Stimulated activated effector memory CD8-positive, alpha-beta T cell treated with anti-CD3 and anti-CD28 coated beads, Interleukin-12 subunit alpha, Interleukin-12 subunit beta, amount 100 ng/mL, for 72 hours (primary cell): ENCODE results near the gene VSIG2.

Experiments
- ATAC-seq: fragments of 150-1000 bp; cut with Tn5 transposase; 2 replicates; pipeline ENCODE4 v1.10.0; 2021
- DNase-seq, 2 donors: peaks; one replicate each; pipeline ENCODE4 v3.0.0; 2021 to 2022; ENCODE audit warnings: low spot score in 2 of 2
- H3K27ac Mint-ChIP-seq: one replicate; pipeline ENCODE4 v1.8.0; 2022; ENCODE audit warnings: mild to moderate bottlenecking, mixed read lengths
- H3K36me3 Mint-ChIP-seq: one replicate; pipeline ENCODE4 v1.8.0; 2022; ENCODE audit warnings: mild to moderate bottlenecking, mixed read lengths
- H3K4me1 Mint-ChIP-seq: one replicate; pipeline ENCODE4 v1.8.0; 2022; ENCODE audit warnings: mixed read lengths
- H3K4me3 Mint-ChIP-seq: one replicate; pipeline ENCODE4 v1.8.0; 2022; ENCODE audit warnings: mild to moderate bottlenecking, mixed read lengths
- H3K9me3 Mint-ChIP-seq: one replicate; pipeline ENCODE4 v1.8.0; 2022; ENCODE audit warnings: mixed read lengths

VSIG2 gene

GRCh38 chr11:124746621-124747243 is 5.3 kb downstream of the VSIG2 start:
- Mint-ChIP-seq H3K4me1 (peaks cover 13% of the 10 kb centered on the region), H3K9me3 (no peaks in the 10 kb centered on the region), H3K4me3 (peak overlapping the region; percentile 89), H3K36me3 (no peaks in the 10 kb centered on the region), H3K27ac (peak overlapping the region; percentile 91)
- DNase-seq (peak; percentile 57 to 87), ATAC-seq (peak; percentile 92)

DNA sequence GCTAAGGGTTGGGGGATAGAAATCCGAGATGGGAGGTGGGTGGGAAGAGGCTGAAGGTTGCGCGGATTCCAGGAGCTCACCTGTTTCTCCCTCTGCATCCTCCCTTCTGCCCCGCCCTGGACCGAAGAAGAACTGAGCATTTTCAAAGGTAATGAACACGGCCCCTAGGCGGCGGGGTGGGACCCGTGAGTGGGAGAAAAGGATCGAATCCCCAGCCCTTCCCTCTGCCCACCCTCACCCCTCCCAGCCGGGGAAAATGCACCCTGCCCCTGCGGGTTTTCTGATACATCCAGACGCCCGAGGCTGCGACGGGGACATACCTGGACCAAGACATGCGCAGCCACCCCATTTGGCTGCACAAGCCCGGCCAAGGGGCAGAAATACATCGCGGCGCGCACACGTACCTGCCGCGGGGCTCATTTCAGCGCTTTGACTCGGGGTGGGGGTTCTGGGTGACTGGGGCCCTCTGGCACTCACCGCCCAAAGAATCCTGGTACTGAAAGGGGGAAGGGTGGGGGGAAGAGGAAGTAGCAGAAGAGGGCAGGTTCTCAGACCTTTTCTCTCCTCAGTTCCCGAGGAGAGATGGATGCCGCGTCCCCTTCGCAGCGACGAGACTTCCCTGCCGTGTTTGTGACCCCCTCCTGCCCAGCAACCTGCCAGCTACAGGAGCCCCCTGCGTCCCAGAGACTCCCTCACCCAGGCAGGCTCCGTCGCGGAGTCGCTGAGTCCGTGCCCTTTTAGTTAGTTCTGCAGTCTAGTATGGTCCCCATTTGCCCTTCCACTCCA is 6.0 kb downstream of the VSIG2 start:
- H3K27ac Mint-ChIP-seq, result peak overlapping the region; percentile 91
- ATAC-seq (peak; percentile 7), DNase-seq (no peak)
- H3K4me3 Mint-ChIP-seq, result peak overlapping the region; percentile 89
- peaks cover 20% of the 10 kb centered on the region for H3K4me1 Mint-ChIP-seq
- no peaks in the 10 kb centered on the region for H3K9me3 Mint-ChIP-seq
- H3K36me3 Mint-ChIP-seq, result no peaks in the 10 kb centered on the region

GRCh38 chr11:124745270-124745834 is 6.7 kb downstream of the VSIG2 start:
- H3K9me3 Mint-ChIP-seq, result no peaks in the 10 kb centered on the region
- H3K36me3 Mint-ChIP-seq, result no peaks in the 10 kb centered on the region
- no peak overlapping the region for H3K27ac Mint-ChIP-seq
- DNase-seq, result no peak
- peaks cover 27% of the 10 kb centered on the region for H3K4me1 Mint-ChIP-seq
- peak overlapping the region; percentile 89 for H3K4me3 Mint-ChIP-seq
- no peak for ATAC-seq

- no peak overlapping the region for H3K4me3 Mint-ChIP-seq
- H3K4me1 Mint-ChIP-seq, result peaks cover 32% of the 10 kb centered on the region
- no peak overlapping the region for H3K27ac Mint-ChIP-seq
- H3K36me3 Mint-ChIP-seq, result peaks cover 4% of the 10 kb centered on the region
- H3K9me3 Mint-ChIP-seq, result no peaks in the 10 kb centered on the region
- no peak for DNase-seq
- ATAC-seq, result no peak
These were observed 9.0 kb downstream of the VSIG2 start for GRCh38 chr11:124743050-124743449.

DNA sequence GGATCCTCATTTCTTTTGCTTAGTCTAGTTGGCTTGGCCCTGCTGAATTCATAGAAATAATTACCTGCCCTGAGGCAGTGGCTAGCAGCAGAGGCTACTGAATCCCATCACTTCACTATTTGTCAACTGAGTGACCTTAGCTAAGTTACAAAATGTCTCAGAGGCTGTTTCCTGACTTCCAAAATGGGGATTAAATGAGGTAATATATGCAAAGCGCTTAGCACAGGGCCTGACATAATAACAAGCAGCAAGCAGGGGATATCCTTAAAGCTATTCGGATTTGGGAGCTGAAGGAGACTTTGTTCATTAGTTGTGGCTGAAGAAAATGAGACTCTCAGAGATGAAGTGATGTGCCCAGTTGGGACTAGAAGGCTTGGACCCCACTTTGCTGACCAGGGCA is 9.5 kb downstream of the VSIG2 start:
- peaks cover 4% of the 10 kb centered on the region for H3K36me3 Mint-ChIP-seq
- H3K9me3 Mint-ChIP-seq, result no peaks in the 10 kb centered on the region
- no peak overlapping the region for H3K27ac Mint-ChIP-seq
- ATAC-seq (no peak), DNase-seq (no peak)
- no peak overlapping the region for H3K4me3 Mint-ChIP-seq
- H3K4me1 Mint-ChIP-seq, result peaks cover 32% of the 10 kb centered on the region

- H3K27ac Mint-ChIP-seq, result no peak overlapping the region
- H3K36me3 Mint-ChIP-seq, result peaks cover 4% of the 10 kb centered on the region
- peak overlapping the region; percentile 73 for H3K4me3 Mint-ChIP-seq
- H3K9me3 Mint-ChIP-seq, result no peaks in the 10 kb centered on the region
- peaks cover 25% of the 10 kb centered on the region for H3K4me1 Mint-ChIP-seq
- ATAC-seq (peak; percentile 70), DNase-seq (peak; percentile 41 to 76)
These were observed 11.7 kb downstream of the VSIG2 start for GRCh38 chr11:124740277-124740882.

DNA sequence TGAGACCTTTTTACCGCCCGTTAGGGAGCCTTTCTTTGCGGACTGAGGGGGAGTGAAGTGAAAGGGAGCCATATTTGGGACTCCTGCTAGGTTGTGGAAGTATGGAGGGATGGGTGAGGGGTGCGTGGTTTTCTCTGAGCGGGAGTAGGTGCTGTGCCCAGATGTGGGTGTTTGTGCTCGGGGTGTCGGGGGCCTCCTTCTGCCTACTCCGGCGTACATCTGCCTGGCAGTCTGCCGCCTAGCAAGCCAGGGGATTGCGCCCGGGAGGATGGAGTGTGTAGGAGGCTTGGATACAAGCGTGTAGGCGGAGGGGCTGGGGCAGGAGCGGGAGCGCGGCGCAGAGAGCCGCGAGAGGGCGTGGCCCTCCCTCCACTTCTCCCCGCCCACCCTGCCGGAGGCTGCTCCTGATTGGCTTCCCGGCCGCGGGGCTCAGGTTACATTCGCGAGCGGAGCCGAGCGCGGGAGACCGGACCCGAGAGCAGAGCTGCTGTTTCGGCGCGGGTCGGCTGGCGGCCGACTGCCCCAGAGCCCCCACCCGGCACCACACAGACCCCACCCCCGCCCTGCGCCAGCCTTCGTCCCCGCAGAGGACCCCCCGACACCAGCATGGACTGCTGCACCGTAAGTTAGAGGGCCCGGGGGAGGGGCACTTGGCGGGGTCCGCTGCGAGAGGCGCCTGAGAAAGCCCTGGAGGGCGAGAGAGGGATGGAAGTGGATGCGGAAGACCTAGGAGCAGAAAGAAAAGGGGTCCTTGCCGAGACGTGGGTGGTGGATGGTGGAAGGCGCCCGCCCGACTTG is 12.4 kb downstream of the VSIG2 start, which contains the start of gene NRGN:
Gene NRGN (plus strand): TSS at position 464 of the 798 bp plus-strand sequence. CDS start 143 bp downstream, at position 607.
- peak; percentile 63 to 91 for DNase-seq
- Mint-ChIP-seq H3K4me1 (peaks cover 25% of the 10 kb centered on the region), H3K27ac (peak within 1 kb of the TSS; percentile 3), H3K36me3 (peaks cover 4% of the 10 kb centered on the region), H3K9me3 (no peaks in the 10 kb centered on the region), H3K4me3 (peak within 1 kb of the TSS; percentile 73)
- peak; percentile 93 for ATAC-seq

DNA sequence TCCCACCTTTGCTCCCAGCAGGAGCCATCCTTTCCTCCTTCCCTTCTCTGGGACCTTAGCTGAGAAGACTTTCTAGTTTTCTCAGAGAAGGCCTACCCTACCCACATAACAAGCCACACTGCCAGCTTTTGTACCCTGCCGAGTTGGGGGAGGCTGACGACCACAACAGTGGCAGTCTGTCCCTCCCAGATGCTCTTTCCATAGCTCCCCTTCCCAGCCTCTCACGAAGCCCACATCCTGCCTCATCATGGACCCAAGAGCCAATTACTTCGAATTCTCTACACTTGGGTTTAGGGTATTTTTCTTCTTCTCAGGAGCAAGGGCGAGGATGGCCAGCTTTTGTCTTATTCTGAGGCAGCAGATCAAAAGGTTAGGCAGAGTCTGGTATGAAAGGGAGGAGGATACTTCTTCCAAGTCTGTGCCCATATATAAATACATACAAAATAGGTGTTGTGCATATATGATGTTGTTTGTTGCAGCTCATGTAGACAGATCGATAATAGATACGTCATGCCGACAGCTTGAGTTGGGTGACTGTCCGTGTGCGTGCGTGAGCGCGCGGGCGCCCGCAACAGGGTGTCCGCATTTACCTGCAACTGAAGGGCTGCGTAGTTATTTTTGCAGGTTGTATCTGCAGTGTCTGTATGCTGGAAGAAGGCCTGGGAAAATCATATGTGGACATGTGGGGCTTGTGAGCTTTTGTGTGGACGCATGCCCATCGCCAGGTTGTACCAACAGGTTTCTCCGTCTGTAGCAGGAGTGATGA is 13.2 kb downstream of the VSIG2 start:
- H3K36me3 Mint-ChIP-seq, result peaks cover 4% of the 10 kb centered on the region
- peak overlapping the region; percentile 73 for H3K4me3 Mint-ChIP-seq
- ATAC-seq (no peak), DNase-seq (no peak)
- peak overlapping the region; percentile 3 for H3K27ac Mint-ChIP-seq
- no peaks in the 10 kb centered on the region for H3K9me3 Mint-ChIP-seq
- H3K4me1 Mint-ChIP-seq, result peaks cover 25% of the 10 kb centered on the region

DNA sequence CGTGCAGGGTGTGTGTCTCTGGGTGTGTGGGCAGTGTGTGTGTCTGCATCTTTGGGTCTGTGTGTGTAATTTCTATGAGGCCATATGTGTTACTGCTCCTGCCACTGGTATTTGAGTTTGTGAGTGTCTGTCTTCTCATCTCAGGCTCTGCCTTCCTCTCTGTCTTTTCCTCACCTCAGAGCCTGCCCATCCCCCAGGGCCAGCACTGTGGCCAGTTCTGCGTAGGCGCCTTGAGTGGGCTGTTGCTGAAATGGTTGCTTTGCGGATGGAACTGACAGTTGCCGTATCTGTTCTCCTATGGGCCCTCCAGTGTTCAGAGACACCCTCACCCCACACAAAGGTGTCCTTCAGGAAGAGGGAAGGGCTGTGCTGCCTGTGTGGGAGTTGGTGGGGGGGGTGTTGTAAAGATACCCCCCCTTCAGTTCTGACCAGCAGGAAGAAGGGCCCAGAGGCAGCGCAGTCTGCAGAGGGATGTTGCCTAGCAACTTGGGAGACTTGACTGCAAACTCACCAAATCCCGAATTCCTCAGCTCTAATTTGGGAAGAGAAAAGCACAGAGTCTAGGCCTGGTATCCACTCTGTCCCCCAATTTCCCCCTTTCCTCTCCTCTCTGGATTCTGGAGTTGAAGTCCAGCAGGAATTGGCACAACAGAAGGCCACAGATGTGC is 14.3 kb downstream of the VSIG2 start:
- no peak for DNase-seq
- H3K4me1 Mint-ChIP-seq, result peaks cover 25% of the 10 kb centered on the region
- no peak overlapping the region for H3K4me3 Mint-ChIP-seq
- no peaks in the 10 kb centered on the region for H3K9me3 Mint-ChIP-seq
- no peak for ATAC-seq
- no peak overlapping the region for H3K27ac Mint-ChIP-seq
- peaks cover 4% of the 10 kb centered on the region for H3K36me3 Mint-ChIP-seq

DNA sequence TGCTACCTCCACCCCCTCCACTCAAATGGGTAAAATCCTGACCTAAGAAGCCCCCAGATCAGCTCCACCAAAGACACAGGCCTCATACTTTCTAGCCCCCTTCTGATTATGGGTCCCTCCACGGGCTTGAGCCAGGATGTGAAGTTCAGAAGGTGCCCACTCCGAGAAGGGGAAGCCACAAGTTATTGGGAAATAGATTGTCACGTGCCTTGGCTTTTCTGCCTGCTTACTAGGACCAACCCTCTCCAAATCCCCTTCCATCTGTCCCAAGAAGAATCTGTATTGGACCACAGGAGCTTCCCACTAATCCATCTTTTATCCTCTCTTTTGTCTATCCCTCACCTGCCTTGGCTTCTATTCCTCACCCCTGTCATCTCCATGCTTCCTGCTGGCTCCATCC is 15.3 kb downstream of the VSIG2 start:
- H3K4me3 Mint-ChIP-seq, result no peak overlapping the region
- H3K36me3 Mint-ChIP-seq, result peaks cover 4% of the 10 kb centered on the region
- peaks cover 25% of the 10 kb centered on the region for H3K4me1 Mint-ChIP-seq
- no peaks in the 10 kb centered on the region for H3K9me3 Mint-ChIP-seq
- no peak for DNase-seq
- no peak for ATAC-seq
- no peak overlapping the region for H3K27ac Mint-ChIP-seq

DNA sequence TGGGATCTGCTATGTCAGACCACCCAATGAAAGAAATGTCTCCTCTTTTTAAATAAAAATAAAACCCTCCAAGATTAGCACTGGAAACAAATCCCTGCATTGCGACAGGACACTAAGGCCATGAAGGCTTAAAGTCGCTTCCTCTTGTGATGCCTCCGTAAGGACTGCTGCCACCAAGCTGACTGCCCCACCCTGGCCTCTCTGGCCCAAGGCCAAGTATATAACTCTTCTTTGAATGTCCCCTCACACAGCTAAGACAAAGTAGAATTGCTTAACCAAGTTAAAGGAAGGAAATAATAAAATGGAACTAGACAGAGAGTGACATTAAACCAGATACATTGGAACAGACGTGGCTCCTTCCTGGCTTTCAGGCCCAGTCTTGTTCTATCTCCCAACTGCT is 19.8 kb downstream of the VSIG2 start:
- Mint-ChIP-seq H3K27ac (no peak overlapping the region), H3K4me1 (no peaks in the 10 kb centered on the region), H3K36me3 (no peaks in the 10 kb centered on the region), H3K9me3 (no peaks in the 10 kb centered on the region), H3K4me3 (no peak overlapping the region)
- ATAC-seq, result no peak
- DNase-seq, result no peak

DNA sequence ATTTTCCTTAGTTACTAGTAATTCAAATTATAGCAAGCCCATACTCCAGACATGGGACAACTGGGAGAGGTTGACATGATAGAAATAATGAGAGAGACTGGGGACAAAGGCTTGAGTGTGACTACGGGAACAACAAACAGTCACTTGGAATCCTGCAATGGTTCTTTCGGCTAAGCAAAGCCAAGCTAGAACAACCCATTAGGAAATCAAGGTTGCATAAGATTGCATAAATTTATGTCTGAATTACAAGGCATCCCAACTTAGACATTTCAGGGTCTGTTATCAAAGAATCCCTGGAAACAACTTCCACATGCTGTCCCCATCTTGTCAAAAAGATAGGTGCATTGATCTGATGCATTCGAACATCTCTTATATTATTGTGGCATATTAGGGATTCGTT is 22.5 kb downstream of the VSIG2 start:
- DNase-seq (no peak), ATAC-seq (no peak)
- Mint-ChIP-seq H3K36me3 (no peaks in the 10 kb centered on the region), H3K9me3 (no peaks in the 10 kb centered on the region), H3K27ac (no peak overlapping the region), H3K4me3 (no peak overlapping the region), H3K4me1 (peaks cover 8% of the 10 kb centered on the region)

GRCh38 chr11:124728134-124728533 is 23.9 kb downstream of the VSIG2 start:
- H3K4me3 Mint-ChIP-seq, result no peak overlapping the region
- no peaks in the 10 kb centered on the region for H3K36me3 Mint-ChIP-seq
- no peak overlapping the region for H3K27ac Mint-ChIP-seq
- ATAC-seq (no peak), DNase-seq (no peak)
- H3K9me3 Mint-ChIP-seq, result no peaks in the 10 kb centered on the region
- H3K4me1 Mint-ChIP-seq, result peaks cover 8% of the 10 kb centered on the region

DNA sequence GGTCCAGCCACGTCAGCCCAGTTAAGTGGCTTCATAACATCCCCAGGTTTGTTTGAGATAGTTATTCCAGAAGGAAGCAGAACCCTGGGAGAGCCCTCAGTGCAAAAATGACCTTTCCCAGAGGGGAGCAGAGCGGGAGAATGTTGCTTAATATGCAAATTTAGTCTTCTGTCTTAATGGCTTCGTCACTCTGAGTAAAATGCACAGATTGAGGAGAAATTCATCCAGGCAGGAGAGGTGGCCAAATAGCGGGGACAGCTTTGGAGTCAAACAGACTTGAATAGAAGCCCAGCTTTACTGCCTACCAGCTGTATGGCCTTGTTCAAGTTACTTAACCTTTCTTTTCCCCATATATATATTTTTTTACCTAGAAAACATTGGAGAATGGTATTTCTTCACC is 24.6 kb downstream of the VSIG2 start:
- no peak overlapping the region for H3K4me3 Mint-ChIP-seq
- ATAC-seq, result no peak

More for the DNA sequence above, 24.6 kb downstream of the VSIG2 start:
- no peaks in the 10 kb centered on the region for H3K36me3 Mint-ChIP-seq
- H3K9me3 Mint-ChIP-seq, result no peaks in the 10 kb centered on the region
- H3K4me1 Mint-ChIP-seq, result peaks cover 8% of the 10 kb centered on the region
- no peak for DNase-seq
- no peak overlapping the region for H3K27ac Mint-ChIP-seq
